ENCODE data around the gene OR51E2.

- TF ChIP-seq CTCF (IDR thresholded peaks at IDR 0.05; ENCODE audit: low read depth, low read length) (no peak), EZH2phosphoT487 (IDR thresholded peaks at IDR 0.05; ENCODE audit: low read depth) (no peak)
Measured at GRCh38 chr11:4695442-4695841, 2.2 kb downstream of the OR51E2 start.
